ENCODE data around the gene EN2.

Gene EN2

DNA sequence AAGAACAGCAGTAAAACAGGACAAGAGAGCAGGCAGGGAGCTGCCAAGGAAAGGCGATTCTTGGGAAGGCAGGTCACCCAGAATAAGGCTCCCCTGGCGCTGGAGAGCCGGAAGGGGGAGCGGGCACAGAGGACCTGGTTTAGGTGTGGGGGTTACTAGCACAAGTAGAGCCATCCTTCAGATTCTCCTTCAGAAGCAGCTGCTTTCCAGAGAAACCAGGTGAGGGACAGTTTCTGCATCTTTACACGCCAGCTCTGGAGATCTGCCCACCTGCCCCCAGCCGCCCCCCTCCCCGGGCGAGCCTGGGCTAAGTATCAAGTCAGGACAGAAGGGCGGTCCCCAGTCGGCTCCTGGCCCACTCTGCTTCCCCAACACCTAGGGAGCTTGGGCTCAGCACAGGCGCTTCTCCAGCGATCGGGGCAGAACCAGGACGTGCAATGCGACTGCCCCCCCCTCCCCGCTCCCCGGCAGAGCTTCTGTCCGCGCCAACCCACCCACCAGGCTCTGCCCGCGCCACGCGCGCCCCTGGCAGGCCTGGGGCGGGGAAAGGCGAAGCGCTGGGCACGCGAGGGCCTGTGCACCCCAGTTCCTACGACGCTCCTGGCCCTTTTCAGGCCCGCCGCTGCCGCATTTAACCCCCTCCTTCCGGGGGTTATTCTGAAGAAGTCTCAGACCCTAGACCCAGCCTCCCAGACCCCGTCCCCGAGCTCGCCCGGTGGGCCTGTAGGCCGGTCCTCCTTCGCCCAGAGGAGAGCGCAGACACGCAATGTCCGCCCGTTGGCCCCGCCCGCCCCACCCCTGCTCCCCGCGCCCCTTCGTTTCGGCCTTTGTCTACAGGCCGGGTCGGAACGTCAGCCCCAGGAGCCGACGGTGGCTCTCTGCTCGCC lies 4.4 kb upstream of the EN2 start:
- DNase-seq (ENCODE audit: insufficient read length) (no peak), FAIRE-seq (no peak)
- TF ChIP-seq POLR2AphosphoS5 (IDR thresholded peaks at IDR 0.05; ENCODE audit: low read depth, low read length) (no peak), TAF1 (IDR thresholded peaks at IDR 0.05; ENCODE audit: borderline replicate concordance, low read depth, low read length) (no peak), POLR2A (IDR thresholded peaks at IDR 0.05; ENCODE audit: low read depth, low read length) (no peak)

DNA sequence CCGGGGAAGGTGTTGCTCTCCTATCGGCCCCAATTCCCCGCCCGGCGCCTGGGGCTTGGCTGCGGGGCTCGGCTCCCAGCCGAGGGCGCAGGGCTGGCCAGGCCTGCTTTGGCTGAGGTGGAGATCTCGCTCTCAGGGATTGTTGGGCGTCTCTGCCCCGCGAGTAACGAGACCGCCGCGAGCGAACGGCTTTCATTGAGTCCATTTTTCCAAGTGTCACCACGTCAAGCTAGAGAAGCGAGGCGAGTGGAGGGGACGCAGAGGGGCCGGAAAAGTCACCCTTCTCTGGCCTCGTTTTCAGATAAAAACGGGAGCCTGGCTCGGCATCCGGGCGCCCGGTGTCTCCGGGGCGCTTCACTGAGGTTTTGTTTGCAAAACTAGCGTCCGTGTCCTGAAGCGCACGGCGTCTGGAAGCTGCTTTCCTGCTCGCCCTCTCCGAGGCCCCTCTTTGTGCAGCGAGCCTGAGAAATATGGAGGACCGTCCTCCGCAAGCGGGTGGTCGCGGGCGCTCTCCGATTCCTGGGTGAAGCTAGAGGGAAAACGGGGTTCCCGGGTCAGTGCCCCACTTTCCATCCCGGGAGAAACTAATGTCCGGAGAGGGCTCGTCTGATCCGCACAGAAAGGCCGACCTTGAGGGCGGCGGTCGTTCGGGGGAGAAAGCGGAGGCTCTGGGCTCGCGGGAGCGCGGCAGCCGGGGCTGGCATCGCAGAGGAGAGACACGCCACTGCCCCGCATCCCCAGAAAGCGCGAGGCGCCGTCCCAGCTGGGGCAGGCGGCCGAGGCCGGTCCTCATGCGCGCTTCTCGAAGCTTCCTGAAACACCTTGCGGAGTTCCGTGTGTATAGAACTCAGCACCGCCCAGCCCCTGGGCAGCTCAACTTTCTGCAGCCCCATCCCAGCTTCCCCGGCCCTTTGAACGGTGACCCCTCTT lies 3.5 kb upstream of the EN2 start:
- FAIRE-seq (no peak), DNase-seq (ENCODE audit: insufficient read length) (no peak)
- TF ChIP-seq TAF1 (IDR thresholded peaks at IDR 0.05; ENCODE audit: borderline replicate concordance, low read depth, low read length) (no peak), POLR2A (IDR thresholded peaks at IDR 0.05; ENCODE audit: low read depth, low read length) (no peak)

DNA sequence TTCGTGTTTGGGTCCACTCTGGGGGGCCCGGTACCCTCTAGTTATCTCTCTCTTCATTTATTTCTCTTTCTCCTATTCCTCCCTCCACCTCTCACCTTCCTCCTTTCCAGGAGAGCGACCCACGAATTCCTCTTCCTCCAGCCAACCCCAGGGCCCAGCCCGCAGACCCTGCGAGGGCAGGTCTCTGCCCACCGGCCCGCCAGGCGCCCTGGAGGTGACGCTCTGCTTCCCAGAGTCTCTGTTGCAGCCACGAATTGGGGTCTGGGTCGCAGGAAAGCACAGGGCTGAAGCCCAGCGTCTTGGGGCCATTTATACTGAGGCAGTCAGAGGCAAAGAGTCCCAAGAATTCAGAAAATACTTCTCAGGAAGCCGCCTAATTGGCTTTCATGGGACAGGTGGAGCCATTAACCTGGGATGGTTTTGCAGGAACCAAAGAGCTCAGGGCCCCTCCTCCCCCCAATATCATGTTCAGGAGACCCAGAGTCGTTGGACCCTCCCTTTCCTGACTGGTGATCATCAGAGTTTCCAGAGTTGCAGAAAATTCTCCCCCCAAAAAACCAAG lies 2.7 kb upstream of the EN2 start:
- DNase-seq (ENCODE audit: insufficient read length) = no peak
- no peak for FAIRE-seq
- TF ChIP-seq POLR2A (IDR thresholded peaks at IDR 0.05; ENCODE audit: low read depth, low read length) = no peak
- TF ChIP-seq TAF1 (IDR thresholded peaks at IDR 0.05; ENCODE audit: borderline replicate concordance, low read depth, low read length) = no peak
- TF ChIP-seq POLR2AphosphoS5 (IDR thresholded peaks at IDR 0.05; ENCODE audit: low read depth, low read length) = no peak

DNA sequence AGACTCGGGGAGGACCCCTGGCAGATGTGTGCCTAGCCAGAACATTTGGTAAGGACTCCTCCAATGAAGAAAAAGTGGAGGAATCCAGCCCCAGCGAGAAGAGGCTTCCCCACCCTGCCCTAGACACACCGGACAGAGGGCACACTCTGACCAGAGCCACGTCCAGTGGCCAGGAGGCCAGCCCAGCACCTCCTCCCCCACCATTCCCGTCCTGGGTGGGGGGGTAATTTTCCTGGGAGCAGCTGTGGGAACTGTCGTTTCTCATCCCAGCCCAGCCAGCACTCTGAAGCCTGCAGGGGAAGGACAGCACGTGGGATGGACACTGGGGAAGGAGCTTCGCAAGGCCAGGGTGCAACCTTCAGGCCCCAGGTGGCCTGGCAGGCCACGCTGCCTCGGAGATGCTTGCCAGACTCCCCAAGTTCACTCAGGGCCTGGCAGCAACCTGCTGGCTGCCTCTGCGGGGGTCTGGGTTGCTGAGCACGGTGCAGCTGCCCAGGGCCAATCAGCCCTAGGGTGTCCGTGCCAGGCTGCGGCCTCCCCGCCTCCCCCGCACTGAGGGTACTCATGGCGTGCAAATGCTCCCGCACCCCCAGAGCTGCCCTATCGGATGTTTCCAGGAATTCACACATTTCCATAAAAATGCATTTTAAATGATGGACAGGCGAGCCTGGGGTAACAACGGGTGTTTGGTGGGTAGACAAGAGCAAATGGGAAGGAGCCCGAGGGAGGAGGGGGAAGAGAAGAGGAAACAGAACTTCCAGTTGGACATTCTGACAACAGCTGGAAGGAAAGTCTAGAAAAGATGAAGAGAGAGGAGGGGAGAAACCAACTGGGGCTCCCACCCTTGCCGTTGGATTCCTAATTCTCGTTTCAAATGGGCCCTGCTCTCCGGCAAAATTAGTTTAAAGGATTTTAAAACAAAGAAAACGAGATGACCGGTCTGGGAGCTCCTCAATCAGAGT lies 1.9 kb upstream of the EN2 start:
- FAIRE-seq (no peak), DNase-seq (ENCODE audit: insufficient read length) (no peak)
- TF ChIP-seq POLR2A (IDR thresholded peaks at IDR 0.05; ENCODE audit: low read depth, low read length) (no peak), POLR2AphosphoS5 (IDR thresholded peaks at IDR 0.05; ENCODE audit: low read depth, low read length) (no peak), TAF1 (IDR thresholded peaks at IDR 0.05; ENCODE audit: borderline replicate concordance, low read depth, low read length) (no peak)

DNA sequence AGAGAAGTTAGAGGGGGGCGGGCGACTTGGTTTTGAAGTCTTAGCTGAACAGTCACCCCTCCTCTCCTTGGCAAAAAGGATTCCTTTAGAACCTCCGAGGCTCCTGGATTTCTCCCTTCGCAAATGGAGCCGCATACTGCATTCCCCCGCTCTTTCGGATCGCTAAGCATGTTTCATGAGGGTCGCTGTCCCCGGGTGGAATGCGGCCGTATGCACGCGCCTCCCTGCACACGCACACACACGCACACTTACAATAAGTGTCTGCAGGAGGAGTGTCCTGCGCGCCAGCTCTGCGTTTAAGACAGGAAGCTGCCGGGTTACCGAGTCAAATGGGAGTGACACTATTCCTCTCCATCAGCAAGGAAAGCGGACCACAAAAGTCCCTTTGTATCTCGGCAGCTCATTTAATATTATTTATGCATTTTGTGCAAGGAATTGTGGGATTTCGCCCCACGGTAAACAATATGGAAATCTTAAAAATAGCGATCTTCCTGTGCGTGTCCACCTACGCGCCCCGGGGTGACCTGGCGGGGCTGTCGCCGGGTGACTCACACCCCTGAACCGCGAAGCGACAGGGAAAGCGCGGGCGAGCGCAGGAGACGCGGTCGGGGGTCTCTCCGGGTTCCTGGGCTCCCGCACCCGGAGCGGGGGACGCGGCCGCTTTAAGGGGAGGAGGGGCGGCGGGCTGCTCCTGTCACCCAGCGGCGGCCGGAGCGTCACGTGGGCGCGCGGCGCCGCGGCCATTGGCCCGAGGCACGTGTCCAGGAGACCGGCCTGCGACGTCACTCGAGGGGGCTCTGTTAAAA lies 988 bp upstream of the EN2 start:
- no peak for DNase-seq (ENCODE audit: insufficient read length)
- FAIRE-seq = no peak
- TF ChIP-seq TAF1 (IDR thresholded peaks at IDR 0.05; ENCODE audit: borderline replicate concordance, low read depth, low read length) (no peak), POLR2AphosphoS5 (IDR thresholded peaks at IDR 0.05; ENCODE audit: low read depth, low read length) (no peak), POLR2A (IDR thresholded peaks at IDR 0.05; ENCODE audit: low read depth, low read length) (no peak)

DNA sequence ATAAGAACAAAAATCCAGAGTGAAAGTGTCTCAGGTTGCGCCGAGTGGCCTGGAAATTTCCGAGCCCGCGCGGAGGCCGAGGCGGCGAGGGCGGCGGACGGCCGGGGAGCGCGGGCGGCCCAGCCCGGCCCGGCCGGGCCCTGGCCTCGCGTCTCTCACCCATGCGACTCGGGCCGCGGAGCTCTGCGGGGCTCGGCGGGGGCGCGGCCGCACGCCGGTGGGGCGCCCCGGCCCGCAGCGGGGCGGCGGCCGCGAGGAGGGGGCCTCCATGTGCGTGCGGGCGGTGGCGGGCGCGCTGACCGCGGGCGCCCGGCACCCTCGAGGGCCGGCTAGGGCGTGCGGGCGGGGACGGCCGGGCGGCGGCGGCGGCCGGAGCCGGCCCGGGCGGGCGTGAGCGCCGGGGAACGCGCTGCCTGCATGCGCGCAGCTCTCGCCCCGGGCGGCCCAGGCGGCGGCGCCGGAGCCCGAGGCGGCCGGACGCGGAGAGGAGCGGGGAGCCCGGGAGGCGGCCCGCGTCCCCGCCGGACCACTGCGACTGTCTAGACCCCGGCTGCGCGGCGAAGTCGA lies 302 bp upstream of the EN2 start:
- TF ChIP-seq TAF1 (IDR thresholded peaks at IDR 0.05; ENCODE audit: borderline replicate concordance, low read depth, low read length) = no peak
- no peak for TF ChIP-seq POLR2A (IDR thresholded peaks at IDR 0.05; ENCODE audit: low read depth, low read length)
- TF ChIP-seq POLR2AphosphoS5 (IDR thresholded peaks at IDR 0.05; ENCODE audit: low read depth, low read length) = no peak
- FAIRE-seq = no peak
- DNase-seq (ENCODE audit: insufficient read length) = no peak

DNA sequence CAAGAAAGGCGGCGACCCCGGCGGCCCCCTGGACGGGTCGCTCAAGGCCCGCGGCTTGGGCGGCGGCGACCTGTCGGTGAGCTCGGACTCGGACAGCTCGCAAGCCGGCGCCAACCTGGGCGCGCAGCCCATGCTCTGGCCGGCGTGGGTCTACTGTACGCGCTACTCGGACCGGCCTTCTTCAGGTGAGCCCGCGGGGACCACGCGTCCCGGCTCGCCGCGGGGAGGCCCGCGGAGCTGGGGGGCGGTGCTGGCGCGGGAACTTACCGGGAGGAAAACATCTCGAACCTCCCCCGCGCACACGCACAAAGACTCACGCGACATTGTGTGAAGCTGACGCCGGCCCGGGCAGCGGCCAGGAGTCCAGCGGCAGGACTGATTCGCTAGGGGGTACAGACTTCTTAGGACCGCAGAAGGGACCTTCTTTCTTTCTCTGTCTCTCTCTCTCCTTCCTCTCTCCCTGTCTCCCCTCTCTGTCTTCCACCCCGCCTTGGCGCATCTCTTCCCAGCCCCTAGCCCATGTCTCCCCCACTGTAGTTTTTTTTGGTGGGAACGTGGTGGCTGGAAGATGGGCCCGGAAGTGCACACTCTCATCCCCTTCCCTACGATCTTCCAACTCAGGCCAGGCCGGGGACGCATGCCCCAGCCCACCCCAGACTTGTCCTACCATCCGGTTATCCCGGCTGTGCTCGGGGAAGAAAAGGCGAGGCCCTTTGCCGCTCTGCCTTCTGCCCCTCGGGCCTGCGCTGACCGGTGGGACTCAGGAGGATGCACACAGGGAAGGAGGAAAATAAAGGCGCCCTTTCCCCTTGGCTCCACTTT lies 1.2 kb downstream of the EN2 start:
- FAIRE-seq (no peak), DNase-seq (ENCODE audit: insufficient read length) (no peak)
- no peak for TF ChIP-seq POLR2A (IDR thresholded peaks at IDR 0.05; ENCODE audit: low read depth, low read length)

DNA sequence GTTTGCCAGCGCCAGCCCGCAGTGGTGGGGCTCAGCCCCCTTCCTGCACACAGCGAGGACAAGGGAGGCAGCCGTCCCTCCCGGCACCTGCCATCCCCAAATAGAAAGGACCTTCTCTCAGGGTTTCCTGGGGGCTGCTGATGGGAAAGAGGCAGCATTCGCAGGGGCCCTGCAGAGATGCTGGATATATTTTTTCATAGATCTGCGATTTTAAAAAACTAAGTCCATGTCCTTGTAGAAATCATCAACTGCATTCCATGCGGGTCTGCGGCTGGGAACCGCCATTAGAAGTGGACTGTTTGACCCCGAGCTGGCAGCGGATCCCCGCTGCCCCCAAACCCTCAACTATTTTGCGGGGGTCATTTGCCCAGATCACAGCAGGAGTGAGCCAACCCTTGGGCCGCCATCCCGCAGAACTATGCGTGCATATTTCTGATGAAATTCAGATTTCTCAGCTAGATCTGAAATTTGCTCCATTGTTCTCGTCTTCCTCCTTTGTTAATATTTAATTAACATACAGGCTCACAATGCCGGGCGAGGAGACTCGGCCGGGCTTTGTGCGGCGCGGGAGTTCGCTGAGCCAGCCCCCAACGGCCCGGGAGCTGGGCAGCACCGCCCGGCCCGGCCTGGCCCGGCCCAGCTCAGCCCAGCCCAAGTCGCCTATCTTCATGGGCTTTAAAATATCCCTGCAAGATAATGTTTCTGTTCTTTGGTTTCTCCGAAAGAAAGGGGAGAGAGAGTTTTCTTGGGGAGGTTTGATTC lies 2.0 kb downstream of the EN2 start:
- DNase-seq (ENCODE audit: insufficient read length) (no peak), FAIRE-seq (no peak)
- TF ChIP-seq POLR2A (IDR thresholded peaks at IDR 0.05; ENCODE audit: low read depth, low read length) (no peak), POLR2AphosphoS5 (IDR thresholded peaks at IDR 0.05; ENCODE audit: low read depth, low read length) (no peak), TAF1 (IDR thresholded peaks at IDR 0.05; ENCODE audit: borderline replicate concordance, low read depth, low read length) (no peak)

Measured in GM12892 (cell line).